Measurements from ENCODE around the gene CDHR2.

The CDHR2 gene

GRCh38 chr5:176538989-176539384 lies 10.2 kb upstream of the CDHR2 start:
- TF ChIP-seq USF1 (IDR thresholded peaks at IDR 0.05) (no peak), TCF12 (IDR thresholded peaks at IDR 0.05; ENCODE audit: low read depth) (no peak), YY1 (IDR thresholded peaks at IDR 0.05; ENCODE audit: low read depth) (no peak), NFIC (IDR thresholded peaks at IDR 0.05) (no peak), RAD21 (IDR thresholded peaks at IDR 0.05; ENCODE audit: low read depth) (no peak), EGR1 (IDR thresholded peaks at IDR 0.05) (no peak), FOXM1 (IDR thresholded peaks at IDR 0.05; ENCODE audit: borderline replicate concordance, low read depth) (no peak), CREB1 (IDR thresholded peaks at IDR 0.05; ENCODE audit: low read depth) (no peak), TEAD4 (IDR thresholded peaks at IDR 0.05) (no peak), TAF1 (IDR thresholded peaks at IDR 0.05; ENCODE audit: low read depth) (no peak), CEBPB (IDR thresholded peaks at IDR 0.05) (no peak)
- TF ChIP-seq, protein P1, sequence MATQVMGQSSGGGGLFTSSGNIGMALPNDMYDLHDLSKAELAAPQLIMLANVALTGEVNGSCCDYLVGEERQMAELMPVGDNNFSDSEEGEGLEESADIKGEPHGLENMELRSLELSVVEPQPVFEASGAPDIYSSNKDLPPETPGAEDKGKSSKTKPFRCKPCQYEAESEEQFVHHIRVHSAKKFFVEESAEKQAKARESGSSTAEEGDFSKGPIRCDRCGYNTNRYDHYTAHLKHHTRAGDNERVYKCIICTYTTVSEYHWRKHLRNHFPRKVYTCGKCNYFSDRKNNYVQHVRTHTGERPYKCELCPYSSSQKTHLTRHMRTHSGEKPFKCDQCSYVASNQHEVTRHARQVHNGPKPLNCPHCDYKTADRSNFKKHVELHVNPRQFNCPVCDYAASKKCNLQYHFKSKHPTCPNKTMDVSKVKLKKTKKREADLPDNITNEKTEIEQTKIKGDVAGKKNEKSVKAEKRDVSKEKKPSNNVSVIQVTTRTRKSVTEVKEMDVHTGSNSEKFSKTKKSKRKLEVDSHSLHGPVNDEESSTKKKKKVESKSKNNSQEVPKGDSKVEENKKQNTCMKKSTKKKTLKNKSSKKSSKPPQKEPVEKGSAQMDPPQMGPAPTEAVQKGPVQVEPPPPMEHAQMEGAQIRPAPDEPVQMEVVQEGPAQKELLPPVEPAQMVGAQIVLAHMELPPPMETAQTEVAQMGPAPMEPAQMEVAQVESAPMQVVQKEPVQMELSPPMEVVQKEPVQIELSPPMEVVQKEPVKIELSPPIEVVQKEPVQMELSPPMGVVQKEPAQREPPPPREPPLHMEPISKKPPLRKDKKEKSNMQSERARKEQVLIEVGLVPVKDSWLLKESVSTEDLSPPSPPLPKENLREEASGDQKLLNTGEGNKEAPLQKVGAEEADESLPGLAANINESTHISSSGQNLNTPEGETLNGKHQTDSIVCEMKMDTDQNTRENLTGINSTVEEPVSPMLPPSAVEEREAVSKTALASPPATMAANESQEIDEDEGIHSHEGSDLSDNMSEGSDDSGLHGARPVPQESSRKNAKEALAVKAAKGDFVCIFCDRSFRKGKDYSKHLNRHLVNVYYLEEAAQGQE (IDR thresholded peaks at IDR 0.05; ENCODE audit: low read depth) = no peak
- TF ChIP-seq, protein P2, sequence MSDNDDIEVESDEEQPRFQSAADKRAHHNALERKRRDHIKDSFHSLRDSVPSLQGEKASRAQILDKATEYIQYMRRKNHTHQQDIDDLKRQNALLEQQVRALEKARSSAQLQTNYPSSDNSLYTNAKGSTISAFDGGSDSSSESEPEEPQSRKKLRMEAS (IDR thresholded peaks at IDR 0.05) = no peak

DNA sequence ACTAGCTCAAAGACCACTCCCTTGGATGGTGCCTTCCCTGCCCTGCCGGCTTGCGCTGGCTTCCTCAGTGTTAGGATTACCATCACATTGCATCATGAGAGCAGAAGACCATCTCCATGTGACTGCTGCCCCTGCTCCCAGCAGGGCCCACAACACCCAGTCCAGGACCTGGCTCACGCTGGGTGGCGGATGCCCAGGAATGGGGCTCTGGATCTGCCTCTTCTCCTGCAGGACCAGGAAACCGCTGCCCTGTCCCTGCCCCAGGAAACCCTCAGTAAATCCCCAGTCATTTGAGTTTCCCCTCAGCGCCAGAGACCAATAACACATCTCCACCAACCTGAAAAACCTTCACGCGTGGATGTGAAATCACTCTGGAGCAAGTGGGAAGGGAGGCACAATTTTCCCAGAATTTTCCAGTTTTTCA lies 8.7 kb upstream of the CDHR2 start:
- TF ChIP-seq NFIC (IDR thresholded peaks at IDR 0.05) = no peak
- no peak for TF ChIP-seq YY1 (IDR thresholded peaks at IDR 0.05; ENCODE audit: low read depth)
- TF ChIP-seq RAD21 (IDR thresholded peaks at IDR 0.05; ENCODE audit: low read depth) = no peak
- TF ChIP-seq EP300 (IDR thresholded peaks at IDR 0.05; ENCODE audit: borderline replicate concordance) = no peak
- no peak for TF ChIP-seq EGR1 (IDR thresholded peaks at IDR 0.05)
- TF ChIP-seq CREB1 (IDR thresholded peaks at IDR 0.05; ENCODE audit: low read depth) = no peak
- TF ChIP-seq USF1 (IDR thresholded peaks at IDR 0.05) = no peak

- TF ChIP-seq EGR1 (IDR thresholded peaks at IDR 0.05) = no peak
- no peak for TF ChIP-seq NFIC (IDR thresholded peaks at IDR 0.05)
- TF ChIP-seq, protein P2 (IDR thresholded peaks at IDR 0.05) = no peak
- no peak for TF ChIP-seq EP300 (IDR thresholded peaks at IDR 0.05; ENCODE audit: borderline replicate concordance)
Measured at GRCh38 chr5:176540956-176541337, 8.2 kb upstream of the CDHR2 start.

GRCh38 chr5:176541338-176542134 lies 7.6 kb upstream of the CDHR2 start:
- TF ChIP-seq CREB1 (IDR thresholded peaks at IDR 0.05; ENCODE audit: low read depth) (no peak), TCF12 (IDR thresholded peaks at IDR 0.05; ENCODE audit: low read depth) (no peak), CEBPB (IDR thresholded peaks at IDR 0.05) (no peak), TAF1 (IDR thresholded peaks at IDR 0.05; ENCODE audit: low read depth) (no peak), TEAD4 (IDR thresholded peaks at IDR 0.05) (no peak), NFIC (IDR thresholded peaks at IDR 0.05) (no peak), USF1 (IDR thresholded peaks at IDR 0.05) (no peak), EP300 (IDR thresholded peaks at IDR 0.05; ENCODE audit: borderline replicate concordance) (no peak), EGR1 (IDR thresholded peaks at IDR 0.05) (no peak), RAD21 (IDR thresholded peaks at IDR 0.05; ENCODE audit: low read depth) (no peak), FOXM1 (IDR thresholded peaks at IDR 0.05; ENCODE audit: borderline replicate concordance, low read depth) (no peak), ZBTB7A (IDR thresholded peaks at IDR 0.05; ENCODE audit: low read depth) (no peak), YY1 (IDR thresholded peaks at IDR 0.05; ENCODE audit: low read depth) (no peak)
- TF ChIP-seq, protein P1 (IDR thresholded peaks at IDR 0.05; ENCODE audit: low read depth) = no peak
- TF ChIP-seq, protein P2 (IDR thresholded peaks at IDR 0.05) = no peak

DNA sequence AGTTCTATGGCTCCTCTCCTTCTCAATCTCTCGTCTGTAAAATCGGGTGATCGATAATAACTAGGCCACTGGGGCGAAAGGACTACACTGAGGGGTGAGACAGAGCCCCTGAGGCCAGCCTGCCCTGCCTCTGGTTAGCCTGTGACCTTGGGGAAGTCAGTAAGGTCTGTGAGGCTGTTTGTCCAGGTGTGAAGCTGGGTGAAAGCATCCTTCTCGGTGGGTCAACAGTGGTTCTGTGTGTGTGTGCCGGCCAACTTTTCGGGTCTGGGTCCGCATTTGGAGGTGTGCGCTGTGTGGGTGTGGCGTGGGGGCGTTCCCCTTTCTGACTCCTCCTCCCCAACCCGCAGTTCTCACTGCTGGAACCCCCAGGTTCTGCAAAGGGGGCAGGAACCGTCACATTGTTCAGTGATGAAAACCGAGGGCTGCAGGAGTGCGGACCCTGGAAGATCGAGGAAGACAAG lies 7.0 kb upstream of the CDHR2 start:
- TF ChIP-seq RAD21 (IDR thresholded peaks at IDR 0.05; ENCODE audit: low read depth) = no peak
- no peak for TF ChIP-seq EP300 (IDR thresholded peaks at IDR 0.05; ENCODE audit: borderline replicate concordance)
